OCI-LY3 (cell line): Measurements from ENCODE around the gene LAMC3.
"Not testable (repeated sequence)": the region's sequence is repeated elsewhere in the genome, so short reads cannot be mapped to it uniquely, and the experiment has no call there.

Experiments
- H2AFZ ChIP-seq: fragments of 200-600, 300-600 bp; shearing (Covaris generic); 2 replicates; pipeline ENCODE4 v1.6.0; 2014; ENCODE audit warnings: antibody characterized with exemption, low read depth, low read length
- H3K27ac ChIP-seq: fragments of 200-600, 300-600 bp; sonication (generic); 2 replicates; pipeline ENCODE4 v1.5.1; 2014; ENCODE audit warnings: mild to moderate bottlenecking, low read length, moderate library complexity, mixed read lengths
- H3K27me3 ChIP-seq: fragments of 200-600, 300-600 bp; sonication (generic); 2 replicates; pipeline ENCODE4 v1.6.1; 2014; ENCODE audit warnings: low read depth, low read length, mixed read lengths
- H3K36me3 ChIP-seq: fragments of 200-600, 300-600 bp; sonication (generic); replicated peaks from 2 replicates; pipeline ENCODE3; 2014; ENCODE audit warnings: low read depth, low read length, mixed read lengths
- H3K4me1 ChIP-seq: fragments of 300-600, 200-600 bp; sonication (generic); 2 replicates; pipeline ENCODE4 v1.6.1; 2014; ENCODE audit warnings: low read length, mixed read lengths
- H3K4me2 ChIP-seq: fragments of 200-600, 300-600 bp; sonication (generic); 2 replicates; pipeline ENCODE4 v1.6.1; 2014; ENCODE audit warnings: low read length, mixed read lengths
- H3K4me3 ChIP-seq: fragments of 300-600, 200-600 bp; sonication (generic); 2 replicates; pipeline ENCODE4 v1.5.1; 2014; ENCODE audit warnings: antibody characterized with exemption, mild to moderate bottlenecking, low read length, moderate library complexity
- H3K79me2 ChIP-seq: fragments of 300-600, 200-600 bp; shearing (Covaris generic); 2 replicates; pipeline ENCODE4 v1.6.1; 2014; ENCODE audit warnings: mild to moderate bottlenecking, low read length, mixed read lengths
- H3K9ac ChIP-seq: fragments of 300-600, 200-600 bp; shearing (Covaris generic); 2 replicates; pipeline ENCODE4 v1.6.0; 2014; ENCODE audit warnings: mild to moderate bottlenecking, low read length, moderate library complexity
- H3K9me3 ChIP-seq: fragments of 200-600, 300-600 bp; shearing (Covaris generic); 2 replicates; pipeline ENCODE4 v1.6.1; 2014; ENCODE audit warnings: low read length, mixed read lengths; ENCODE audit not compliant: insufficient read depth
- H4K20me1 ChIP-seq: fragments of 200-600, 300-600 bp; sonication (generic); 2 replicates; pipeline ENCODE4 v1.6.1; 2016; ENCODE audit warnings: low read length, mixed read lengths; ENCODE audit not compliant: insufficient read depth
- CTCF ChIP-seq: fragments of 200-600, 300-600 bp; sonication (generic); IDR thresholded peaks from 2 replicates; pipeline ENCODE4 v1.5.1; 2014; ENCODE audit warnings: antibody characterized with exemption, low read length, low read depth
- EZH2phosphoT487 ChIP-seq: fragments of 200-600 bp; shearing (Covaris generic); IDR thresholded peaks from 2 replicates; pipeline ENCODE4 v1.6.1; 2018; ENCODE audit warnings: antibody characterized with exemption, mixed run types, low read depth

Gene LAMC3

DNA sequence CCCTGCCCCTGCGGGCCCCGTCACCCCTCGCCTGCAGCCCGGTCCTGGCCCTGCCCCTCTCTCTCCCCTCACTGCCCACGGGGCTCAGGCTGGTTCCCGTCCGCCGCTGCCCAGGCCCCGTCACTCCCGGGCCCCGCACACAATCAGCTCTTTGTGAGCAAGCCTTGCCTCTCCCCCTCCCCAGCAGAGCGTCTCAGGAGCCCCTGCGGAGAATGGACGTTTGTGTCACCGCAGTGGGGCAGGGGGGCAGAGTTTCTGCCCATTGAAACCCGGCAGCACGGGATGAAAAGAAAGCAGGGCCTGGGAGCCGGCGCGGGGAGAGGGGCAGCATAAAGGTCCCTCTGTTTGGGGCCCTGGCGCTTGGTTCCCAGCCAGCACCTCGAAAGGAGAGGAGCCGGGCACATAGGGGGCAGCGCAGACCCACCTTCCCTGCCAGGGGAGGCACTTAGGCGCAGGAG, 102.9 kb downstream of the LAMC3 start:
- Histone ChIP-seq H3K9ac (no peak overlapping the region), H3K27me3 (0 out of 2 replicates have a peak, but pooled peaks cover 5% of the 10 kb centered on the region), H3K79me2 (no peaks in the 10 kb centered on the region), H3K4me3 (no peak overlapping the region), H2AFZ (no peak overlapping the region), H3K36me3 (no peaks in the 10 kb centered on the region), H3K4me1 (no peaks in the 10 kb centered on the region), H4K20me1 (no peaks in the 10 kb centered on the region), H3K4me2 (no peak overlapping the region), H3K27ac (no peak overlapping the region), H3K9me3 (no peaks in the 10 kb centered on the region)
- TF ChIP-seq EZH2phosphoT487 (no peak), CTCF (no peak)

DNA sequence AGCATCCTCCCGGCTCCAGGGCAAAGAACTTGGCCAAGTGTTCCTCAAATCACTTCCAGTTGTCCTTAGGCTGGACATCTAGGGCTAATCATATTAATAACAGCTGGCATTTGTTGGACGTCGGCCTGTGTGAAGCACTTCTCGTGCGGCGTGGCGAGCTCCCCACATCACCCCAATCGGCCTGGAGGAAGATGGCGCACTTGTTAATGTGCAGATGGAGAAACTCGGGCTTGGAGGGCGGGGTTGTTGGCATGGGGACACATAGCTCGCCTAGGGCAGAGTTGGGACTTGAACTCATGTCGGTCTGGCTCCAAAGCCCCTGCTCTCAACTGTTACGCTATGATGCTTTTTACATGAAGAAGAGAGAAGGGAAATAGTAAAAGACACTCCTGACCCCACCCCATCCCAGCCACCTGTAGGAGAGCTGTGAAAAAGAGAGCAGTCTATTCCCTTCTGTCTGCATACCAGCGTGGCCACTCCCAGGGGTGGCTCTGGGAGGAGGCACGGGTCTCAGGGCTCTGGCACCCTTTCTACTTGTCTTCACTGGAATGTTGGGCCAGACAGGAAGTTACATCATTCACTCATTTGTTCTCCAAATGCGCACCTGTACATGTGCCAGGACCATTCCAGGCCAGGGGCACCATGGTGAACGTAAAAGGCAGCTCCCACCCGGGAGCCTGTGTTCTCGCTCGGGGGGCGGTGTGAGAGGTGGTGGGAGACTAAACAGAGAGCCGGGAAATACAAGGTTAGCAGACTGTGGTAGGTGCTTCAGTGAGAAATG, 103.6 kb downstream of the LAMC3 start:
- H3K79me2 ChIP-seq, result no peaks in the 10 kb centered on the region
- no peak for TF ChIP-seq CTCF
- no peak for TF ChIP-seq EZH2phosphoT487
- H3K9ac ChIP-seq, result no peak overlapping the region
- no peaks in the 10 kb centered on the region for H3K36me3 ChIP-seq
- H3K27ac ChIP-seq, result no peak overlapping the region
- H3K4me3 ChIP-seq, result no peak overlapping the region
- no peak overlapping the region for H2AFZ ChIP-seq
- H3K4me1 ChIP-seq, result no peaks in the 10 kb centered on the region
- H3K27me3 ChIP-seq, result 0 out of 2 replicates have a peak, but pooled peaks cover 12% of the 10 kb centered on the region
- no peaks in the 10 kb centered on the region for H4K20me1 ChIP-seq
- no peaks in the 10 kb centered on the region for H3K9me3 ChIP-seq
- no peak overlapping the region for H3K4me2 ChIP-seq

- no peak for TF ChIP-seq EZH2phosphoT487
- no peak for TF ChIP-seq CTCF
- H3K27ac ChIP-seq, result no peak overlapping the region
- no peaks in the 10 kb centered on the region for H3K4me1 ChIP-seq
- H3K27me3 ChIP-seq, result 0 out of 2 replicates have a peak, but pooled peaks cover 14% of the 10 kb centered on the region
- no peaks in the 10 kb centered on the region for H3K9me3 ChIP-seq
- H4K20me1 ChIP-seq, result no peaks in the 10 kb centered on the region
- no peak overlapping the region for H3K4me2 ChIP-seq
- no peak overlapping the region for H3K4me3 ChIP-seq
- no peaks in the 10 kb centered on the region for H3K79me2 ChIP-seq
- H3K36me3 ChIP-seq, result no peaks in the 10 kb centered on the region
- H3K9ac ChIP-seq, result no peak overlapping the region
- no peak overlapping the region for H2AFZ ChIP-seq
These were observed 104.7 kb downstream of the LAMC3 start for GRCh38 chr9:131113655-131114054.

DNA sequence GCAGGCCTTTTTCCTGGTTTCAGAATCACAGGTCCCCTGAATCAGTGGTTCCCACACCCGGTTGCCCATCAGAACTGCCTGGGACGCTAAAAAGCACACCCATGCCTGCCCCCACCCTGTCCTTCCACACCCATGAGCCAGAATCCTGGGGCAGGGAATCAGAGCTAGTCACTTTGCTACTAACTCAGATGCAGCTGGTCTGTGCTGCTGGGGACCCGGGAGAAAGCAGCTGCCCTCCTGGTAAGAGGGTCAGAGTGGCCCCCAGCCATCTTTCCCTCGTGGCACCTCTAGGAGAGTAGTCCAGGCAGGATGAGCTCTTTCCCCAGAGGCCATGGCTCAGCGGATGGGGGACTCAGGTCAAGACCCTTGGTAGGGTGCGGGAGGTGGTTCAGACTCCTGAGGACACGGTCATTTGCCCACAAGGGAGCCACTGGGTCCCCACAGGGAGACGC, 105.1 kb downstream of the LAMC3 start:
- Histone ChIP-seq H3K9me3 (no peaks in the 10 kb centered on the region), H4K20me1 (no peaks in the 10 kb centered on the region), H3K79me2 (no peaks in the 10 kb centered on the region), H3K9ac (no peak overlapping the region), H3K36me3 (no peaks in the 10 kb centered on the region), H3K27me3 (0 out of 2 replicates have a peak, but pooled peaks cover 14% of the 10 kb centered on the region), H3K4me1 (no peaks in the 10 kb centered on the region), H3K4me2 (no peak overlapping the region), H2AFZ (no peak overlapping the region), H3K4me3 (no peak overlapping the region), H3K27ac (no peak overlapping the region)
- TF ChIP-seq CTCF, result no peak
- TF ChIP-seq EZH2phosphoT487, result no peak

DNA sequence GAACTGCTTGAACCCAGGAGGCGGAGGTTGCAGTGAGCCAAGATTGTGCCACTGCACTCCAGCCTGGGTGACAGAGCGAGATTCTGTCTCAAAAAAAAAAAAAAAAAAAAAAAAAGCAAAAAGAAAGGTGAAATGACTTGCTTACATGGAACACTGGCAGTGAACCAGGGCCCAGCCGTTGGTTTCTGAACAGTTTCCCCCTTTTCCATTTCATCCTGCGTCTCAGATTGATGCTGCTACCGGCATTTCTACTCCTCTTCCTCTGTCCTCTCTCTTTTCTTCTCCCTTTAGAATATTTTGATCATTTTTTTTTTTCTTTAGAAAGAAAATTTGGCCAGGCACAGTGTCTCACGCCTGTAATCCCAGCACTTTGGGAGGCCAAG, 106.4 kb downstream of the LAMC3 start:
- H3K27me3 ChIP-seq, result 0 out of 2 replicates have a peak, but pooled peaks cover 14% of the 10 kb centered on the region
- not testable (repeated sequence) for H3K79me2 ChIP-seq, H3K9me3 ChIP-seq, H3K4me3 ChIP-seq, H3K27ac ChIP-seq, H3K4me2 ChIP-seq, H3K9ac ChIP-seq, H4K20me1 ChIP-seq, H2AFZ ChIP-seq, H3K36me3 ChIP-seq, H3K4me1 ChIP-seq
